NCI-H2227 (cell line): Measurements from ENCODE around the gene WDR6.

Experiments used
- DNase-seq: peaks from one replicate; lab custom pipeline; 2025; ENCODE audit not compliant: unreplicated experiment; lab: John Stamatoyannopoulos, UW

Gene WDR6

GRCh38 chr3:49013738-49014660 is 6.8 kb downstream of the WDR6 start:
- peak; percentile 19 for DNase-seq

GRCh38 chr3:49015072-49015471 is 7.9 kb downstream of the WDR6 start:
- no peak for DNase-seq

- no peak for DNase-seq
Measured at GRCh38 chr3:49015765-49016164, 8.6 kb downstream of the WDR6 start.

- DNase-seq, result no peak
Measured at GRCh38 chr3:49016414-49017228, 9.4 kb downstream of the WDR6 start.

- DNase-seq, result peak; percentile 64
Measured at GRCh38 chr3:49017229-49017970, 10.2 kb downstream of the WDR6 start.

GRCh38 chr3:49017971-49018706 is 10.9 kb downstream of the WDR6 start, which contains the start of gene DALRD3:
DALRD3 (minus strand) TSS chr3:49018580; CDS start chr3:49018564, 16 bp downstream.
- DNase-seq, result peak; percentile 89

GRCh38 chr3:49018707-49019006 is 11.5 kb downstream of the WDR6 start:
- DNase-seq, result no peak

GRCh38 chr3:49019941-49020329 is 12.7 kb downstream of the WDR6 start:
- DNase-seq, result no peak

- peak; percentile 39 for DNase-seq
Measured at GRCh38 chr3:49020330-49021212, 13.4 kb downstream of the WDR6 start.

- peak; percentile 98 for DNase-seq
Measured at GRCh38 chr3:49021213-49021812, 14.1 kb downstream of the WDR6 start.

- peak; percentile 91 for DNase-seq
Measured at GRCh38 chr3:49021813-49022687, 14.9 kb downstream of the WDR6 start, which contains the start of gene NDUFAF3. NDUFAF3 (plus strand) TSS chr3:49022121; CDS start chr3:49022145, 24 bp downstream.

- no peak for DNase-seq
Measured at GRCh38 chr3:49022688-49023171, 15.5 kb downstream of the WDR6 start.

- DNase-seq, result no peak
Measured at GRCh38 chr3:49023775-49024174, 16.6 kb downstream of the WDR6 start.

- no peak for DNase-seq
Measured at GRCh38 chr3:49024449-49024848, 17.3 kb downstream of the WDR6 start.

GRCh38 chr3:49025005-49025792 is 18.0 kb downstream of the WDR6 start:
- DNase-seq, result no peak

GRCh38 chr3:49025793-49026520 is 18.8 kb downstream of the WDR6 start:
- no peak for DNase-seq

GRCh38 chr3:49026536-49026935 is 19.3 kb downstream of the WDR6 start:
- DNase-seq, result no peak
